Epithelial cell of proximal tubule (primary cell): ENCODE results near the gene ADIPOQ. TPM values are rescaled to one million over a fixed set of nuclear protein-coding genes. Genes with fewer than 3 reads are reported as not detected.

Source experiments
- DNase-seq: peaks from one replicate; pipeline ENCODE4 v3.0.0-alpha.2; 2011; ENCODE audit warnings: low read depth
- H3K4me3 ChIP-seq: 2 replicates; pipeline ENCODE4 v1.5.1; 2011; ENCODE audit warnings: low read depth, mild to moderate bottlenecking, low read length
- CTCF ChIP-seq: conservative IDR thresholded peaks from 2 replicates; pipeline ENCODE4 v1.5.1; 2012; ENCODE audit warnings: low read depth, mild to moderate bottlenecking, low read length
- total RNA-seq: library from RNA; depleted of rRNA; stranded (reverse); fragments of >200 nt; gene quantifications from 2 replicates; pipeline ENCODE4 v1.2.3, GENCODE V29; 2015

The ADIPOQ gene
- total RNA-seq, 1 donor from 2014 or later, result not detected

GRCh38 chr3:186823386-186823785 lies 19.1 kb upstream of the ADIPOQ start:
- no peak overlapping the region for H3K4me3 ChIP-seq
- no peak for TF ChIP-seq CTCF
- DNase-seq, result no peak

DNA sequence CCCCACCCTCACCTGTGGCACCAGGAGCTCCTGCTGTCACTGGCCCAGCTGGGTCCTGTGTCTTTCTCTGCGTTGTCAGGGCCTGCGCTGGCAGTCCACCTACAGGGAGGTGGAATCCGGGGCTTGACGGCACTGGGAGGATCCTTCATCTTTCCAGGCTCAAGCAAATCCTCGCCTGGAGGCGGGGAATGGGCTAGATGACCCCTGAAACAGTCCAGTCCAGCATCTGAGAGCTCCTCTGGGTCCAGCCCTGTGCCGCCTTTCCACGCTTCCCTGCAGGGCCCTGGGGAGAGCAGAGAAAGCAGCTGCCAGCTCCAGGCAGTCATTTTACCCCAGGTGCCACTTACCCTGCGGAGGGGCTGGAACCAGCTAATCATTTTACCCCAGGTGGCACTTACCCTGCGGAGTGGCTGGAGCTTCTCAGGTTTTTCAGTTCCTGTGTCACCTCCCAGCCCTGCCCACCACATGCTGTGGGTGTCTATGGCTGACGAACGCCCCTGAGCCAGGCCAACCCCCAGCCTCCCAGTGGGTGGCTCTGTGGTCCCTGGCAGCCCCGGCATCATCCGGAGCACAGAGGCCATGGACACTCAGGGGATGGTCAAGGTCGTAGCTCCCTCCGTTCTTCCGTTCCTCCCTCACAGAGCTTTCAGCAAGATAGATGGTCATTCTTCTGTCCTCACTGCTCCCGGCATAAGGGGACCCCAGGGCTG lies 17.9 kb upstream of the ADIPOQ start:
- no peak for TF ChIP-seq CTCF
- H3K4me3 ChIP-seq, result no peak overlapping the region
- DNase-seq, result no peak

DNA sequence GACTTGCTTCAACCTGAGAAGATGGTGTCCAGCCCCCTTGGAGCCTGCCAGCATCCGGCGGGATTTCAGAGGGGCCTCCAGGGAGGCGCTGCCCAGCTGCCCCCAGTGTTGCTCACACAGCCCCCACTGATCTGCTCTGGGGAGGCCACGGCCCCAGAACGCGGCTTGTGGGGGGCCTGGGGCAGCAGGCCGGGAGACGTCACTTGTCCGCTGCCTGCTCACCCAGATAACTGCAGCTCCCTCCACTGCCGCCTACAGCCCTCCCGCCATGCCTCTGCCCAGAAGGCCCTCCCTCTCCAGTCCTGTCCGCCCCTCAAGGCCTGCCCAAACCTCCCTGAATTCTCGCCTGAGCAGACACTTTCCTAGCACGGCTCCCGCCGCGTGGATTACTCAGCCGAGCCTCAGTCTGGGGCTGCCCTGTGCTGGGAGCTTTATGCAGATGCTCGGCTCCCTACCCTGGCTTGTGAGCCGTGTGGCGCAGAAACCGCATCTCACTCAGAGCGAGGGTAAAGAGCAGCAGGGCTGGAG lies 17.2 kb upstream of the ADIPOQ start:
- DNase-seq, result no peak
- H3K4me3 ChIP-seq, result no peak overlapping the region
- no peak for TF ChIP-seq CTCF

DNA sequence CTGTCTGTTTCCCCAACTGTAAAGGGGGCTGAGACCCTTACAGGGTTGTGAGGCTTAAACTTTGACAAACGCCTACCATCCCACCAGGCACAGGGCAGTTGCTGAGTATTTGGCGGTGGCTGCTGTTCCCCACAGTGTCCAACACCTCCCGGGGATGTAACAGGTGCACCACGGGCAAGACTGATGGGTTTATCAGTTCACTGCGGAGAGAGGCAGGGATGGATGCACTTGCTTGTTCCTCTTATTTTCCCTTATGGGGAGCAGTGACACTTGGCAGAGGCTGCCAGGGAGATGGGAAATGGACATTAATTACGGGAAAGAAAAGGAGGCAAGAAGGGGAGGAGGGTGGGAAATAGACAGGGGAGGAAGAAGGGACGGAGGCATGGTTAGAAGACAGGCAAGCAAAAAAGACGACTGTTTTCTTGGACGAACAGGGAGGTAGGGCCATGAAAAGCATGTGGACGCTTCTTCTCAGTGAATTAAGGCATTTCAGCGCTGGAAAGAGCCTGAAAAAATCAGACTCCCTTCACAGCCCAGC lies 16.6 kb upstream of the ADIPOQ start:
- no peak for DNase-seq
- TF ChIP-seq CTCF, result no peak
- no peak overlapping the region for H3K4me3 ChIP-seq

DNA sequence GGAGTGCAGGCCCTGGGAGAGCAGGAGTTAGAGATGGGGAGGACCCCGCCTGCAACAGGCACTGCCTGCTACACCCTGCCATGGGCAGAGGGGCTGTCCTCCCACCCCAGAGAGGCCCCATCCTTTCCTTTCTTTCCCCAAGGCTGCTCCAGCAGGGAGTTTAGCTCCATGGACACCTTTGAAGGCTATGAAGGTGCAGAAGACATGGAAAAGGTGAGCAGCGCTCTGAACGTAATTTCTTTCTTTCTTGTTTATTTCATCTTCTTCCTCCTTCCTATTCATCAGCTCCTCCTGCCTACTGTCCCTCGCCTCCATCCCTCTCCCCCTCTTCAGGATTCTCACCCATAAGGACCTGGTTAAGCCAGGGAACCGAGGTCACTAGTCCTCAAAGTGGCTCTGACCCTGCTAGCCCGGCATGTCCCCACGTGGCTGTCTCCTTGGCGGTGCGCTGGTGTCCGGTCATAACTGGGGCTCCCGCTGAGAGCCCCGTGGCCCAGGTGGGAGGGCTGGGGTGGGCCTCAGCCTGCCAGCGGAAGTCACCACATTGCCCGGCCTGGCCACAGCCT lies 16.0 kb upstream of the ADIPOQ start:
- TF ChIP-seq CTCF, result no peak
- H3K4me3 ChIP-seq, result peak overlapping the region; percentile 56
- DNase-seq, result no peak

DNA sequence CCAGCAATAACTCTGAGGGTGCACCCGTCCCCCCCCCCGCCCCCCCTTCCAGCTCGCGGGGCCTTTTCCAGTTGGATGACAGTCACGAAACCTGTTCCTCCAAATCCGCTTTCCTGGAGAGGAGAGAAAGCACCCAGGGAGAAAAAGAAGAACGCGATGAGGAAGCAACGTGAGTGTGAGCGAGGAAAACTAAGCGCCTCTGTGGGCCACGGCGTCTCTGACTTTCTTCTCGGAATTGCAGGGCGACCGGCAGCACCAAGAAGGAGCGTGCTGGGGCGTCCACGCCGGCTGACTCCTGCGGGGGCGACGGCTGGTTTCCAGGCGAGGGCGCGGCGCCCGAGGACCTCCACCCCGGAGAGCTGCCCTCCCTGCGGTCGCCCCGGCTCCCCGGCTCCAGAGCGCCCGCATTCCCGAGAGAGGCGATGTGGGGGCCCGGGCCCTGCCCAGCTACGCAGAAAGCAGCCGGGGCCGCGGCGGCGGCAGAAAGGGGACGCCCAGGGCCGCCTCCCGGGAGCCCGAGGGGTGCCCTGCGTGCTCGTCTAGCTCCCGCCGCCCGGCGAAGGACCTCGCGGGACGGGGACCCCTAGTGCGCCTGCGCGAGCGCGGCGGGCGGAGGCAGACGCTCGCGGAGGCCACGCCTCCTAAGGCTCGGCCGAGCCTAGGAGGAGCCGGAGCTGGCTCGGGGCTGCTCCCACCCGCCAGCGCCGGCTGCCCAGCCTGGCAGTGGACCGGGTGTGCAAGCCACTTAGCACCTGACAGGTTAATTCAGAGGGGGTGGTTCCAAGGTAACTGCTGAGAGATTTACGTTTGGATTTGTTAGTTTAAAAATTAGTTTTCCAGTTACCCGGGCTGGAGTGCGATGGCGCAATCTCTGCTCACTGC lies 15.3 kb upstream of the ADIPOQ start:
- TF ChIP-seq CTCF, result no peak
- no peak for DNase-seq
- H3K4me3 ChIP-seq, result peak overlapping the region; percentile 56
